Endothelial cell (in vitro differentiated cells): ENCODE measurements around the gene TNIK. TPM values are rescaled to one million over a fixed set of nuclear protein-coding genes. Genes with fewer than 3 reads are reported as not detected.

Source experiments
- DNase-seq: peaks from one replicate; pipeline ENCODE4 v3.0.0; 2021; ENCODE audit warnings: low spot score
- H3K27ac Mint-ChIP-seq: one replicate; pipeline ENCODE4 v1.8.0; 2021; ENCODE audit warnings: mixed read lengths, inconsistent platforms; ENCODE audit not compliant: unreplicated experiment
- H3K27me3 Mint-ChIP-seq: one replicate; pipeline ENCODE4 v1.8.0; 2021; ENCODE audit warnings: mild to moderate bottlenecking, moderate library complexity, mixed read lengths, inconsistent platforms; ENCODE audit not compliant: unreplicated experiment
- H3K36me3 Mint-ChIP-seq: one replicate; pipeline ENCODE4 v1.8.0; 2021; ENCODE audit warnings: mild to moderate bottlenecking, low read depth, mixed read lengths, inconsistent platforms; ENCODE audit not compliant: unreplicated experiment
- H3K4me1 Mint-ChIP-seq: one replicate; pipeline ENCODE4 v1.8.0; 2021; ENCODE audit warnings: mild to moderate bottlenecking, mixed read lengths, inconsistent platforms; ENCODE audit not compliant: unreplicated experiment
- H3K4me3 Mint-ChIP-seq: one replicate; pipeline ENCODE4 v1.8.0; 2021; ENCODE audit warnings: mild to moderate bottlenecking, mixed read lengths, inconsistent platforms; ENCODE audit not compliant: unreplicated experiment
- H3K9me3 Mint-ChIP-seq: one replicate; pipeline ENCODE4 v1.8.0; 2021; ENCODE audit warnings: mixed read lengths, inconsistent platforms; ENCODE audit not compliant: unreplicated experiment
- total RNA-seq: library from RNA; stranded (reverse); fragmentation: NEBNext Ultra II Directional; extraction: Animal tissue kit (Norgen Biotek cat#: 25700); gene quantifications from one replicate; pipeline ENCODE4 v1.2.1, GENCODE V29; 2021; ENCODE audit not compliant: unreplicated experiment
- TF ChIP-seq, protein P1 (sequence below): fragments of 200-600 bp; sonication (generic); IDR thresholded peaks from one replicate; pipeline ENCODE4 v1.5.0; 2021; ENCODE audit warnings: antibody characterized with exemption; ENCODE audit not compliant: unreplicated experiment

The TNIK gene
- total RNA-seq, 1 donor from 2014 or later: 67.0 TPM

DNA sequence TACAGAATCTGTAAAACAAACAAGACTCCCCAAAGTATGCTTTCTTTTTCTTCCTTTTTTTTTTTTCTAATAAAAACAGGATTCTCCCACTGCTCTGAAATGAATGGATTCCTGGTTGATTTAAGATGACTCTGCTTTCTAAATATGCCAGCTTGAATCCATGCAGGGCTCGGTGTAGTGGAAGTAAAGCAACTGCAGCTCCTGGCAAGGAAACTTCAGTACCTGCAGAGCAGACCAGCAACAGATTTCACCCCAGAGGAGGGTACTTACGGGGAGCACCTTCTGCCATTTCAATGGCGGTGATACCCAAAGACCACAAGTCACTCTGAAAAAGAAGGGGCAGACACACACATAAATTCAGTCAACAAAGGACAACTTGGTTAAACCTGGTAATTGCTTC is 283.1 kb downstream of the TNIK start:
- peaks cover 18% of the 10 kb centered on the region for H3K36me3 Mint-ChIP-seq
- TF ChIP-seq, protein P1, sequence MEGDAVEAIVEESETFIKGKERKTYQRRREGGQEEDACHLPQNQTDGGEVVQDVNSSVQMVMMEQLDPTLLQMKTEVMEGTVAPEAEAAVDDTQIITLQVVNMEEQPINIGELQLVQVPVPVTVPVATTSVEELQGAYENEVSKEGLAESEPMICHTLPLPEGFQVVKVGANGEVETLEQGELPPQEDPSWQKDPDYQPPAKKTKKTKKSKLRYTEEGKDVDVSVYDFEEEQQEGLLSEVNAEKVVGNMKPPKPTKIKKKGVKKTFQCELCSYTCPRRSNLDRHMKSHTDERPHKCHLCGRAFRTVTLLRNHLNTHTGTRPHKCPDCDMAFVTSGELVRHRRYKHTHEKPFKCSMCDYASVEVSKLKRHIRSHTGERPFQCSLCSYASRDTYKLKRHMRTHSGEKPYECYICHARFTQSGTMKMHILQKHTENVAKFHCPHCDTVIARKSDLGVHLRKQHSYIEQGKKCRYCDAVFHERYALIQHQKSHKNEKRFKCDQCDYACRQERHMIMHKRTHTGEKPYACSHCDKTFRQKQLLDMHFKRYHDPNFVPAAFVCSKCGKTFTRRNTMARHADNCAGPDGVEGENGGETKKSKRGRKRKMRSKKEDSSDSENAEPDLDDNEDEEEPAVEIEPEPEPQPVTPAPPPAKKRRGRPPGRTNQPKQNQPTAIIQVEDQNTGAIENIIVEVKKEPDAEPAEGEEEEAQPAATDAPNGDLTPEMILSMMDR: no peak
- no peak overlapping the region for H3K4me3 Mint-ChIP-seq
- H3K9me3 Mint-ChIP-seq: no peaks in the 10 kb centered on the region
- H3K27me3 Mint-ChIP-seq: peaks cover 7% of the 10 kb centered on the region
- H3K27ac Mint-ChIP-seq: no peak overlapping the region
- H3K4me1 Mint-ChIP-seq: peaks cover 10% of the 10 kb centered on the region
- DNase-seq: no peak

DNA sequence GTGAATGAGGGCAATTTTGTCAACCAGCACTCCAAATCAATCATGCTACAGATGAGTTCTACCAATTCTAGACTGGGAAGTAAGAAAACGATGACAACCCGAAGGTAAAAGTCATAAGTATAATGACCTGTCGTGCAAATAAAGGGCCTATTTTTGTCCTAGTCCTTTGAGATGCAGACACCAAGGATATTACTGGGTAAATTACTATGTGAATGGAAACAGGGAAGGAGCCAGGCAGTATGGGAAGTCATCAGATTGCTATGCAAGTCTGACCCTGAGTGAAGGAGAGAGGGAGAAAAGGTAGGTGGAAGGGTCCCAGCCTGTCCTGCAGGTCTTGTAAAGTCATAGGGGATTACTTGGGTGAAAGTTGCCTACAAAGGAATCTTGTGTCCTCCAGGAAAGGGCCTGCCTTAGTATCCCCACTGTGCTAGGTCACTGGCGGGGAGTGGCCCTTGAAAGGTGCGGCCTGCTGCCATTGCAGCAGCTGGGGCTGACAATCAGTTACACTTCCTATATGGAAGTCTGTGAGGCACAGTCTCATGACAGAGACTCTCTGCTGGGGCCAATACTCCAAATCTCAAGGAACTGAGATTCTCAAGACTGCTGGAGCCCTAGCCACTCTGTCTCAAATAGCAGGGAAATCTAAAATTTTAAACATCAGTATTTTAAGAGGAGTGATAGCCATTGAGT is 283.8 kb downstream of the TNIK start:
- Mint-ChIP-seq H3K4me3 (no peak overlapping the region), H3K27ac (no peak overlapping the region), H3K27me3 (peaks cover 7% of the 10 kb centered on the region), H3K9me3 (no peaks in the 10 kb centered on the region), H3K4me1 (peaks cover 10% of the 10 kb centered on the region), H3K36me3 (peaks cover 17% of the 10 kb centered on the region)
- TF ChIP-seq, protein P1: no peak
- DNase-seq: no peak

DNA sequence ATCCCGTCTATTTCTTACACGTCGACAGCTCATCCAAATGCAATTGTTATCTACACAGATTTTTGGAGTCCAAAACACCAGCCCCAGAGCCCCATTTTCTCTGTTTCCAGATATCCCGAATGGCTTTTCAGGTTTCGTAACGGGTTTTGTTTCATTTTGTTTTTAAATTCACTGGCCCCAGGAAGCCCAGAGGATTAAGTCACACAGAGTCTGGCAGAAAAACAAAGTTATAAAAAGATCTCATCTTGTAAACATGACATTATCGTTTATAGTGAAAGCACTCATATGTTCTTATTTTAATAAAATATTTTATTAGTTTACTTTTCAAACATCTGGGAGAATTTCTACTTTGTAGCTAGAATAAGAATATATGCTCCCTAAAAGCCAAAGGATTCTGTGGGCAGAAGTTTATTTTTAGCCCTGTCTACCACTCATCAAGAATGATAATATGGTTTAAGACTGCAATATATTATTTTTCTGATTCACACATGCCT is 284.4 kb downstream of the TNIK start:
- TF ChIP-seq, protein P1: no peak
- Mint-ChIP-seq H3K4me1 (peaks cover 10% of the 10 kb centered on the region), H3K27ac (no peak overlapping the region), H3K4me3 (no peak overlapping the region), H3K27me3 (peaks cover 7% of the 10 kb centered on the region), H3K9me3 (no peaks in the 10 kb centered on the region), H3K36me3 (peaks cover 17% of the 10 kb centered on the region)
- DNase-seq: no peak

DNA sequence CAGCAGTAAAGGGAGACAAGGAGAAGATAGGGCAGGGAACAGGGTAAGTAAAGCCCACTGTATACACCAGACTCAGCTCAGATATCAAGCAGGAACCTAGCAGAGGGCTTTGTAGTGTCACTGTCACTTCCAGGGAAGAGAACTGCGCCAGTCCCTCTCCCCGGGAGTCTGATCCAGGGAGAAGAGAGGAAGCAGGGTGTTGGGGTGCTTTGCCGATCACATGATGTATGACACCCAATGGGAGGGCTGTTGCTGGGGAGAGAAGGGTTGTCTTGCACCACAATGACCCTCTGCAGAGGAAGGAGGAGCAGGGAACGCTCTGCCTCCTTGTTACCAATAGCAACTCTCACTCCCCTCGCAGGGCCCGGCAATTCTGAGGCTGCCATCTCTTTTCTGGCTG is 286.5 kb downstream of the TNIK start:
- no peaks in the 10 kb centered on the region for H3K9me3 Mint-ChIP-seq
- no peak overlapping the region for H3K4me3 Mint-ChIP-seq

DNA sequence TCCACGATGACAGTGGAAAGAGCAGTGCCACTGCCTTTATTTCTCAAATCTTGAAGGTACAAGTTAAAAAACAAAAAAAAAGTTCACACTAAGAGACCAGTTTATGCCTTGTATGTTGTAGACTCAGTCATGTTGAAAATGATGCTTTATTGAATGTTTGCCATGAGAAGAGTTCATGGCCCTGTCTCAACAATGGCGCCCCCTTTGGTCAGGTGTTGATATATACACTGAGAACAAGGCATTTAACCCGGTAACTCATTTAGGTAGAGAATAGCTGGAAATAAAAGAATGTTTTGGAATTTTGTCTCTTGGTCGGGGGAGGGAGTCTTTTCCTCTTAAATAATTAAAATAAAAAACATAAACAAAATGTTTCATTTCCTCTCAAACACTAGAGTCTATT is 288.1 kb downstream of the TNIK start:
- Mint-ChIP-seq H3K27ac (no peak overlapping the region), H3K36me3 (peaks cover 21% of the 10 kb centered on the region), H3K27me3 (peaks cover 1% of the 10 kb centered on the region), H3K9me3 (no peaks in the 10 kb centered on the region), H3K4me3 (no peak overlapping the region), H3K4me1 (peaks cover 6% of the 10 kb centered on the region)
- DNase-seq: peak; percentile 28
- TF ChIP-seq, protein P1: peak; percentile 72

More for the DNA sequence above, 286.5 kb downstream of the TNIK start:
- DNase-seq: no peak
- TF ChIP-seq, protein P1: no peak
- Mint-ChIP-seq H3K27me3 (peaks cover 1% of the 10 kb centered on the region), H3K36me3 (peaks cover 21% of the 10 kb centered on the region), H3K27ac (no peak overlapping the region), H3K4me1 (peaks cover 6% of the 10 kb centered on the region)
